ENCODE measurements around the gene MAP7. TPM values are rescaled to one million over a fixed set of nuclear protein-coding genes. Genes with fewer than 3 reads are reported as not detected.
"Not testable (repeated sequence)": the region's sequence is repeated elsewhere in the genome, so short reads cannot be mapped to it uniquely, and the experiment has no call there.

Gene MAP7
- total RNA-seq, 1 donor: 1.4 TPM

DNA sequence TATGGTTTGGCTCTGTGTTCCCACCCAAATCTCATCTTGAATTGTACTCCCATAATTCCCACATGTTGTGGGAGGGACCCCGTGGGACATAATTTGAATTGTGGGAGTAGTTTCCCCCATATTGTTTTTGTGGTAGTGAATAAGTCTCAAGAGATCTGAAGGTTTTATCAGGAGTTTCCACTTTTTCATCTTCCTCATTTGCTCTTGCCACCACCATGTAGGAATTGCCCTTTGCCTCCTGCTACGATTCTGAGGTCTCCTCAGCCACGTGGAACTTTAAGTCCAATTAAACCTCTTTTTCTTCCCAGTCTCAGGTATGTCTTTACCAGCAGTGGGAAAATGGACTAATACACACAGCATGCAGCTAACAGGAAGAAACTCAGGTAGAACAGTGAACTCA lies 151.8 kb downstream of the MAP7 start:
- no peak overlapping the region for H3K4me3 ChIP-seq (ENCODE audit: insufficient read depth, low read length)
- no peaks in the 10 kb centered on the region for H3K36me3 ChIP-seq (ENCODE audit: insufficient read depth, low read length)
- H3K9me3 ChIP-seq (ENCODE audit: low read depth, low read length): no peaks in the 10 kb centered on the region
- no peaks in the 10 kb centered on the region for H3K27me3 ChIP-seq (ENCODE audit: insufficient read depth, low read length)
- H4K20me1 ChIP-seq (ENCODE audit: insufficient read depth, low read length): no peaks in the 10 kb centered on the region
- DNase-seq (ENCODE audit: insufficient read length, low spot score, missing footprints): no peak
- no peaks in the 10 kb centered on the region for H3K79me2 ChIP-seq (ENCODE audit: insufficient read depth, low read length)
- TF ChIP-seq CTCF (IDR thresholded peaks at IDR 0.05; ENCODE audit: extremely low read depth, low read depth, low read length): no peak
- no peak overlapping the region for H3K27ac ChIP-seq (ENCODE audit: low read depth, low read length)
- H2AFZ ChIP-seq (ENCODE audit: low read length): no peak overlapping the region
- no peak overlapping the region for H3K4me2 ChIP-seq (ENCODE audit: insufficient read depth, low read length)
- peaks cover 14% of the 10 kb centered on the region for H3K4me1 ChIP-seq (ENCODE audit: insufficient read depth, low read length)

- Histone ChIP-seq H3K4me2 (ENCODE audit: insufficient read depth, low read length) (no peak overlapping the region), H3K79me2 (ENCODE audit: insufficient read depth, low read length) (no peaks in the 10 kb centered on the region), H3K27me3 (ENCODE audit: insufficient read depth, low read length) (no peaks in the 10 kb centered on the region), H3K27ac (ENCODE audit: low read depth, low read length) (no peak overlapping the region), H4K20me1 (ENCODE audit: insufficient read depth, low read length) (no peaks in the 10 kb centered on the region), H3K9me3 (ENCODE audit: low read depth, low read length) (no peaks in the 10 kb centered on the region), H3K36me3 (ENCODE audit: insufficient read depth, low read length) (no peaks in the 10 kb centered on the region), H3K4me1 (ENCODE audit: insufficient read depth, low read length) (peaks cover 2% of the 10 kb centered on the region), H2AFZ (ENCODE audit: low read length) (no peak overlapping the region), H3K4me3 (ENCODE audit: insufficient read depth, low read length) (no peak overlapping the region)
- no peak for TF ChIP-seq CTCF (IDR thresholded peaks at IDR 0.05; ENCODE audit: extremely low read depth, low read depth, low read length)
- DNase-seq (ENCODE audit: insufficient read length, low spot score, missing footprints): no peak
Observed at GRCh38 chr6:136396908-136397307, 153.3 kb downstream of the MAP7 start.

- not testable (repeated sequence) for H2AFZ ChIP-seq (ENCODE audit: low read length); H3K36me3 ChIP-seq (ENCODE audit: insufficient read depth, low read length); H3K27me3 ChIP-seq (ENCODE audit: insufficient read depth, low read length); H3K9me3 ChIP-seq (ENCODE audit: low read depth, low read length); H3K79me2 ChIP-seq (ENCODE audit: insufficient read depth, low read length); DNase-seq (ENCODE audit: insufficient read length, low spot score, missing footprints); H3K4me2 ChIP-seq (ENCODE audit: insufficient read depth, low read length); H3K4me1 ChIP-seq (ENCODE audit: insufficient read depth, low read length); H4K20me1 ChIP-seq (ENCODE audit: insufficient read depth, low read length); H3K27ac ChIP-seq (ENCODE audit: low read depth, low read length); H3K4me3 ChIP-seq (ENCODE audit: insufficient read depth, low read length)
Observed at GRCh38 chr6:136390959-136391358, 159.3 kb downstream of the MAP7 start.

GRCh38 chr6:136387316-136387715 lies 162.9 kb downstream of the MAP7 start:
- peaks cover 18% of the 10 kb centered on the region for H3K27me3 ChIP-seq (ENCODE audit: insufficient read depth, low read length)

More at GRCh38 chr6:136387316-136387715, 162.9 kb downstream of the MAP7 start:
- H3K27ac ChIP-seq (ENCODE audit: low read depth, low read length): no peak overlapping the region
- DNase-seq (ENCODE audit: insufficient read length, low spot score, missing footprints): no peak
- H3K4me2 ChIP-seq (ENCODE audit: insufficient read depth, low read length): no peak overlapping the region
- no peaks in the 10 kb centered on the region for H3K36me3 ChIP-seq (ENCODE audit: insufficient read depth, low read length)
- no peaks in the 10 kb centered on the region for H4K20me1 ChIP-seq (ENCODE audit: insufficient read depth, low read length)
- TF ChIP-seq CTCF (IDR thresholded peaks at IDR 0.05; ENCODE audit: extremely low read depth, low read depth, low read length): no peak
- no peaks in the 10 kb centered on the region for H3K79me2 ChIP-seq (ENCODE audit: insufficient read depth, low read length)
- H3K9me3 ChIP-seq (ENCODE audit: low read depth, low read length): no peaks in the 10 kb centered on the region
- H2AFZ ChIP-seq (ENCODE audit: low read length): no peak overlapping the region
- H3K4me1 ChIP-seq (ENCODE audit: insufficient read depth, low read length): no peaks in the 10 kb centered on the region
- no peak overlapping the region for H3K4me3 ChIP-seq (ENCODE audit: insufficient read depth, low read length)

All from osteoblast (primary cell).